Lower lobe of right lung (tissue), 2 donors: ENCODE data around the gene MTREX. TPM values are rescaled to one million over a fixed set of nuclear protein-coding genes. Genes with fewer than 3 reads are reported as not detected.
A peak's percentile ranks its signal among the peaks of the same experiment; 100 is the strongest.

ENCODE experiments used
- ATAC-seq, 2 donors: fragments of 200-7000 bp; cut with Tn5 transposase; one replicate each; pipeline ENCODE4 v1.9.1; 2020 to 2022; ENCODE audit warnings: mild to moderate bottlenecking in 2 of 2, moderate library complexity in 2 of 2
- DNase-seq: peaks from one replicate; pipeline ENCODE4 v3.0.0-alpha.2; 2020
- H3K27ac ChIP-seq: fragments of 200-600 bp; one replicate; pipeline ENCODE4 v1.8.0; 2022
- H3K27me3 ChIP-seq: fragments of 200-600 bp; one replicate; pipeline ENCODE4 v1.8.0; 2022; ENCODE audit warnings: low read depth
- H3K36me3 ChIP-seq: fragments of 200-600 bp; one replicate; pipeline ENCODE4 v1.8.0; 2022; ENCODE audit warnings: mild to moderate bottlenecking
- H3K4me1 ChIP-seq: fragments of 200-600 bp; one replicate; pipeline ENCODE4 v1.8.0; 2022
- H3K4me3 ChIP-seq: fragments of 200-600 bp; one replicate; pipeline ENCODE4 v1.8.0; 2022; ENCODE audit warnings: mild to moderate bottlenecking
- H3K9me3 ChIP-seq: fragments of 200-600 bp; one replicate; pipeline ENCODE4 v1.8.0; 2022
- CTCF ChIP-seq: fragments of 200-600 bp; IDR thresholded peaks from one replicate; pipeline ENCODE4 v1.8.0; 2022; ENCODE audit warnings: antibody characterized with exemption, mild to moderate bottlenecking
- intact Hi-C: fragments of 100-400 bp; cut with DNase I; formaldehyde crosslinking; loops from one replicate; pipeline ENCODE4 v1.11.0; 2022
- total RNA-seq: library from RNA; stranded (reverse); fragmentation: NEBNext Ultra II Directional; extraction: Animal tissue kit (Norgen Biotek cat#: 25700); gene quantifications from one replicate; pipeline ENCODE4 v1.2.1, GENCODE V29; 2021
- donor health status: DM: no; HTN: yes; CAD: no; lungs with severe emphysema.

The MTREX gene
- total RNA-seq, 1 donor from 2014 or later: 57.0 TPM

DNA sequence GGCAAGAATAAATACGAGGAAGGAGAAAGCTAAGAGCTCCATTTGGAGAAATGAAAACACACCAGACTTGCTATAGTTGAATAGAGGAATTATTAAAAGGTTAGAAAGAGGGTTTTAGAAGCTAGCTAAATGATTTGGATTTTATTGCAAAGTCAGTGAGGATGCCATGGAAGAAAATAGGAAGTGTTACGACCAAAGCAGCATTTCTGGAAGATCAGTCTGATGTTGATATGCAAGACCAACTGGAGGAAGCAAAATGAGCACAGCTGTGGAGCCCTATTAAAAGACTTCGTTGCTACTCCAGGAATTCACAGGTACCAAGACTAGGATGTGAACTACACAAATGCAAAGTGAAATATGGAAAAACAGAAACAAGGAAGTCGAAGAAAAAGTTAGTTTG lies 2.4 kb upstream of the MTREX start:
- intact Hi-C loops: no loop called here
- DNase-seq (no peak), ATAC-seq (no peak)
- no peaks in the 10 kb centered on the region for H3K27me3 ChIP-seq
- peaks cover 58% of the 10 kb centered on the region for H3K4me1 ChIP-seq
- H3K27ac ChIP-seq: no peak overlapping the region
- H3K9me3 ChIP-seq: no peaks in the 10 kb centered on the region
- TF ChIP-seq CTCF: no peak
- H3K36me3 ChIP-seq: peaks cover 6% of the 10 kb centered on the region
- H3K4me3 ChIP-seq: no peak overlapping the region

- Histone ChIP-seq H3K9me3 (no peaks in the 10 kb centered on the region), H3K4me3 (peak overlapping the region; percentile 89), H3K27me3 (no peaks in the 10 kb centered on the region), H3K36me3 (no peaks in the 10 kb centered on the region), H3K4me1 (peaks cover 70% of the 10 kb centered on the region), H3K27ac (peak overlapping the region; percentile 97)
- ATAC-seq: peak in 1 of 2 donors; percentile 8
- TF ChIP-seq CTCF: no peak
- intact Hi-C loops: no loop called here
- no peak for DNase-seq
Observed at GRCh38 chr5:55306641-55307382, 977 bp upstream of the MTREX start.

DNA sequence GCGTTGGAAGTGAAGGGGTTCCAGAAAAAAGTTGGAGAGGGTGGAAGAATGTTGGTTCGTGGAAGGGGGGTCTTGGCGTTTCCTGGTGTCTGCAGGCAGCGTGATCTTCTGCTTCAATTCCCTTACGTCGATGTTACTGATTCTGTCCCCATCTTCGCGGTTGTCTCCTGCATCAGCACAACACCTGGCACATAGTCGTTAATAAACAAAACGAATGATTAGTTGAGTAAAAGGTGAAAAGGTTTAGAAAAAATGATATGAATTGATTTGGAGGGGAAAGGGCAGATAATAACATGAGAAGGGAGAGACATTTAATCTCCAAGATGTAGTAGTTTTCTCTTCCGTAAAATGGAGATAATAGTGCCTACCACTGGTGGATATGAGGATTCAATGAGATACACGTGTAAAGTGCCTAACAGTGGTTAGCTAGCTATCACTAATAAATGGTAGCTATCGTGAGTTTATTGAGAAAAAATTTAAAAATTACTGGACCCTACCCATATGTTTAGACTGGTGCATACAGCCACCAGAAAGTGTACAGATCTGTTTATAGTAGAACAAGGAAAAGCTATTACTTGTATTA lies 556 bp downstream of the MTREX start:
- peak in 1 of 2 donors; percentile 13 for ATAC-seq
- H3K4me3 ChIP-seq: peak overlapping the region; percentile 89
- peaks cover 67% of the 10 kb centered on the region for H3K4me1 ChIP-seq
- no peaks in the 10 kb centered on the region for H3K27me3 ChIP-seq
- no peak for DNase-seq
- H3K9me3 ChIP-seq: no peaks in the 10 kb centered on the region
- intact Hi-C loops: no loop called here
- peak overlapping the region; percentile 97 for H3K27ac ChIP-seq
- no peak for TF ChIP-seq CTCF
- H3K36me3 ChIP-seq: no peaks in the 10 kb centered on the region

GRCh38 chr5:55313870-55314617 lies 6.3 kb downstream of the MTREX start:
- no peak overlapping the region for H3K27ac ChIP-seq
- no peak for DNase-seq
- TF ChIP-seq CTCF: no peak
- H3K4me3 ChIP-seq: no peak overlapping the region
- ATAC-seq: no peak
- no peaks in the 10 kb centered on the region for H3K27me3 ChIP-seq
- H3K36me3 ChIP-seq: no peaks in the 10 kb centered on the region
- intact Hi-C loops: no loop called here
- H3K4me1 ChIP-seq: peaks cover 26% of the 10 kb centered on the region
- H3K9me3 ChIP-seq: no peaks in the 10 kb centered on the region

GRCh38 chr5:55316289-55316688 lies 8.5 kb downstream of the MTREX start:
- DNase-seq: no peak
- TF ChIP-seq CTCF: no peak
- Histone ChIP-seq H3K27ac (no peak overlapping the region), H3K27me3 (no peaks in the 10 kb centered on the region), H3K4me3 (no peak overlapping the region), H3K4me1 (peaks cover 3% of the 10 kb centered on the region), H3K36me3 (no peaks in the 10 kb centered on the region), H3K9me3 (no peaks in the 10 kb centered on the region)
- no peak for ATAC-seq
- intact Hi-C loops: no loop called here
